SU-DHL-6 (cell line): ENCODE results near the gene AKAP6.

Experiments
- H2AFZ ChIP-seq: fragments of 200-600 bp; sonication (generic); 2 replicates; pipeline ENCODE4 v1.6.1; 2014; ENCODE audit warnings: low read depth, mild to moderate bottlenecking, moderate library complexity, mixed read lengths, antibody characterized with exemption, low read length; ENCODE audit not compliant: severe bottlenecking
- H3F3A ChIP-seq: fragments of 200-600 bp; shearing (Covaris generic); 2 replicates; pipeline ENCODE4 v1.6.0; 2016; ENCODE audit warnings: antibody characterized with exemption, mild to moderate bottlenecking; ENCODE audit not compliant: insufficient read depth
- H3K27ac ChIP-seq: fragments of 200-600 bp; sonication (generic); 2 replicates; pipeline ENCODE4 v1.5.1; 2016; ENCODE audit warnings: low read depth, mild to moderate bottlenecking, low read length, moderate library complexity, mixed read lengths
- H3K27me3 ChIP-seq: fragments of 200-600 bp; sonication (generic), shearing (Covaris generic); 2 replicates; pipeline ENCODE4 v1.6.0; 2014; ENCODE audit warnings: mild to moderate bottlenecking, low read length
- H3K36me3 ChIP-seq: fragments of 200-600 bp; sonication (generic); 2 replicates; pipeline ENCODE4 v1.6.1; 2014; ENCODE audit warnings: mild to moderate bottlenecking, low read length, mixed read lengths
- H3K4me2 ChIP-seq: fragments of 300-600, 200-600 bp; shearing (Covaris generic), sonication (generic); 2 replicates; pipeline ENCODE4 v1.6.0; 2014; ENCODE audit warnings: low read length, low read depth, mild to moderate bottlenecking; ENCODE audit not compliant: poor library complexity, severe bottlenecking
- H3K4me3 ChIP-seq: fragments of 200-600 bp; sonication (generic); 2 replicates; pipeline ENCODE4 v1.5.1; 2014; ENCODE audit warnings: antibody characterized with exemption, low read length, mild to moderate bottlenecking, mixed read lengths; ENCODE audit not compliant: insufficient read depth, poor library complexity, severe bottlenecking
- H3K79me2 ChIP-seq: fragments of 200-600 bp; sonication (generic); 2 replicates; pipeline ENCODE4 v1.6.1; 2014; ENCODE audit warnings: mild to moderate bottlenecking, low read length, moderate library complexity; ENCODE audit not compliant: insufficient read depth
- H3K9ac ChIP-seq: fragments of 200-600 bp; sonication (generic); 2 replicates; pipeline ENCODE4 v1.7.0; 2014; ENCODE audit warnings: mild to moderate bottlenecking, low read length
- H3K9me2 ChIP-seq: fragments of 200-600 bp; sonication (generic); replicated peaks from 2 replicates; pipeline ENCODE4 v1.6.1; 2014; ENCODE audit warnings: low read length; ENCODE audit not compliant: insufficient read depth
- H3K9me3 ChIP-seq: fragments of 200-600 bp; sonication (generic); 2 replicates; pipeline ENCODE4 v1.6.1; 2014; ENCODE audit warnings: low read length, mixed read lengths; ENCODE audit not compliant: insufficient read depth
- H4K20me1 ChIP-seq: fragments of 200-600 bp; sonication (generic); 2 replicates; pipeline ENCODE4 v1.6.1; 2014; ENCODE audit warnings: low read depth, mild to moderate bottlenecking, antibody characterized with exemption, low read length, moderate library complexity, mixed read lengths
- EZH2phosphoT487 ChIP-seq: fragments of 200-600 bp; sonication (generic), shearing (Covaris generic); conservative IDR thresholded peaks from 2 replicates; pipeline ENCODE4 v1.6.1; 2018; ENCODE audit warnings: mild to moderate bottlenecking, antibody characterized with exemption, low read length, moderate library complexity, mixed read lengths
- TF ChIP-seq, protein P1 (sequence below): fragments of 200-600 bp; sonication (generic); IDR thresholded peaks from one replicate; pipeline ENCODE4 v1.5.1; 2017; ENCODE audit warnings: antibody characterized with exemption, mild to moderate bottlenecking, low read length, moderate library complexity; ENCODE audit not compliant: insufficient read depth, poor library complexity, severe bottlenecking

The AKAP6 gene

DNA sequence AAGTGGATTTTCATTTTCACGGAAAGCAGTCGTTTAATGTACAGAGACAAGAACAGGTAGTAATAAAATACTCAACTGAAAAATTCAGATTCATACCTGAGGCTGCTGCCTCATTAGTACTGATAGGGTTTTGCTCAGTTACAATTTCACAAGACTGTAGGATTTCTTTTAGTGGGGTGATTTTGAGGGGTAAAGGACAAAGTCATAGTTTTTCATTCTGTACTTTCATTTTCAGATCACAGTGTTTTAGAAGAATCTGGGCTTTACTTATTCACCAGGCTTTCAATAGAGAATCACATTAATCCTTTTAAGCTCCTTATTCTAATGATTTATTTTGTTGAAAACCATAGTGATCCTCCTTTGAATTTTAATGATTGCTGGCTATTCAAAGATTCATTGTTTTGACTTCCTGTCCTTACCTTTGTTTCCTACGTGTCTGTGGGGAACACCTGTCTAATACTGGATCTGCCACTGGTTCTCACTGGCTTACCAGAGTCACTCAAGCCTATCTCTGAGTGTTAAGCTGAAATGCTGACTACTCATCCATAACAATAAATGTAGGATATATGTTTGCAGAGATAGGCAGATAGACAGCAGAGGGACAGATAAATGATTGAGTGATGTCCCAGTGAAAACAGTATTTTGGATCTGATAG, 365.8 kb downstream of the AKAP6 start:
- Histone ChIP-seq H3K36me3 (no peaks in the 10 kb centered on the region), H4K20me1 (no peaks in the 10 kb centered on the region), H3K9me3 (no peaks in the 10 kb centered on the region), H3K4me3 (no peak overlapping the region), H3K27me3 (no peaks in the 10 kb centered on the region), H3F3A (no peaks in the 10 kb centered on the region), H3K4me2 (no peak overlapping the region), H2AFZ (no peak overlapping the region), H3K27ac (no peak overlapping the region), H3K9ac (no peak overlapping the region), H3K79me2 (no peaks in the 10 kb centered on the region), H3K9me2 (no peaks in the 10 kb centered on the region)
- no peak for TF ChIP-seq EZH2phosphoT487
- TF ChIP-seq, protein P1, sequence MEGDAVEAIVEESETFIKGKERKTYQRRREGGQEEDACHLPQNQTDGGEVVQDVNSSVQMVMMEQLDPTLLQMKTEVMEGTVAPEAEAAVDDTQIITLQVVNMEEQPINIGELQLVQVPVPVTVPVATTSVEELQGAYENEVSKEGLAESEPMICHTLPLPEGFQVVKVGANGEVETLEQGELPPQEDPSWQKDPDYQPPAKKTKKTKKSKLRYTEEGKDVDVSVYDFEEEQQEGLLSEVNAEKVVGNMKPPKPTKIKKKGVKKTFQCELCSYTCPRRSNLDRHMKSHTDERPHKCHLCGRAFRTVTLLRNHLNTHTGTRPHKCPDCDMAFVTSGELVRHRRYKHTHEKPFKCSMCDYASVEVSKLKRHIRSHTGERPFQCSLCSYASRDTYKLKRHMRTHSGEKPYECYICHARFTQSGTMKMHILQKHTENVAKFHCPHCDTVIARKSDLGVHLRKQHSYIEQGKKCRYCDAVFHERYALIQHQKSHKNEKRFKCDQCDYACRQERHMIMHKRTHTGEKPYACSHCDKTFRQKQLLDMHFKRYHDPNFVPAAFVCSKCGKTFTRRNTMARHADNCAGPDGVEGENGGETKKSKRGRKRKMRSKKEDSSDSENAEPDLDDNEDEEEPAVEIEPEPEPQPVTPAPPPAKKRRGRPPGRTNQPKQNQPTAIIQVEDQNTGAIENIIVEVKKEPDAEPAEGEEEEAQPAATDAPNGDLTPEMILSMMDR: no peak

DNA sequence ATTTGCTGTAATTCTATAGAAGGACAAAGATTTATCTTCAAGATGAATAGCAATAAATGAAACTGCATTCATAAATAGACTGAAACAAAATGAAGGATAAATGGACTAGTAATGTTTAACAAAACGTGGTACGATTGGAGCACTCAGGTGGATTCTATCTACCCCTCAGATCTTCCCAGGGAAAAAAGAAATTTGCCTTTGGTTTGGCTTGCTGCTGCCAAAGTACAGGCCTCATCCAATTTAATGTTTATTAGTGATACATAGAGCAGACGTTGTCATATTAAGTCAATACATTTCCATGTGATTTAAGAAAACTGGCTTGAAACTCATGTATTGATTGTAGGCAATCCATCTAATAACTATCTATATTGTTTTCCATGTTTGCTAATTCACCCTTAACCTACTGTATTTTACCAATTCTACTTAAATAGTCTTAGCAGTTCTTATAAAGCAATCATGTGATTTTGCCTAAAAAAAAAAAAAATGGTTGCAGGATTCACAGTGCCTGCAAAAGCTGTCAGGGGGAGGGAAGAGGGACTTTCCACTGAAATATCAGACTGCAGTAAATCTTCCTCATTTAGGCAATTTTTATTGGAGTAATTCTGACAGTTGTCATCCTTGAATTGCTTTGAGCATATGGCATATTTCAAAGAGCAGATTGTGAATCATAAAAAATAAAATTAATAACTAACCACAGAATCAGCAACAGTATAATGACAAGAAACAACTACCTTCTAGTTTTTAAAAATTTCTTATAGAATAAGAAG, 367.4 kb downstream of the AKAP6 start:
- no peaks in the 10 kb centered on the region for H4K20me1 ChIP-seq
- no peaks in the 10 kb centered on the region for H3K9me3 ChIP-seq
- H3K4me2 ChIP-seq: no peak overlapping the region
- H3K9ac ChIP-seq: no peak overlapping the region
- no peaks in the 10 kb centered on the region for H3K27me3 ChIP-seq
- no peak overlapping the region for H3K4me3 ChIP-seq
- H3K79me2 ChIP-seq: no peaks in the 10 kb centered on the region
- H3F3A ChIP-seq: no peaks in the 10 kb centered on the region
- no peaks in the 10 kb centered on the region for H3K9me2 ChIP-seq
- H3K27ac ChIP-seq: no peak overlapping the region
- no peak overlapping the region for H2AFZ ChIP-seq
- no peaks in the 10 kb centered on the region for H3K36me3 ChIP-seq
- TF ChIP-seq, protein P1: no peak
- no peak for TF ChIP-seq EZH2phosphoT487

DNA sequence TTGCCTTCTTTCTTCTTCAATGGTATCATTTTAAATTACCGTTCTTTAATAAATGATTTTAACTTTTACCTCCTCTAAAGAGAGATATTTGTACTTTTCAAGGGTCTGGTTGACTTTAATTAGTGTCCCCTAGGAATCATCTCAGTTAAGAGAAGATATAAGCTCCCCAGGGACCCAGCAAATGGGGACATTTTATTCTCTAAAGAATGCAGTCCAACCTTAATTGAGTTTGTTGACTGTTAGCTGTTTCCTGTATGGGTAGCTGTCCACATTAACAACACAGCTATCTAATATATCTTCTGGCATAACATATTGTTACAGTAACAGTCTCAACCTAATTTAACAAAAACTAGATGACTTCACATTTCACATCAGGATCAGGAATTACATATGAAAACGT, 368.0 kb downstream of the AKAP6 start:
- Histone ChIP-seq H3K4me3 (no peak overlapping the region), H3K36me3 (no peaks in the 10 kb centered on the region), H3K9ac (no peak overlapping the region), H3K27ac (no peak overlapping the region), H4K20me1 (no peaks in the 10 kb centered on the region), H3K9me3 (no peaks in the 10 kb centered on the region), H3K27me3 (no peaks in the 10 kb centered on the region), H3K9me2 (no peaks in the 10 kb centered on the region), H3F3A (no peaks in the 10 kb centered on the region), H3K4me2 (no peak overlapping the region), H3K79me2 (no peaks in the 10 kb centered on the region), H2AFZ (no peak overlapping the region)
- TF ChIP-seq, protein P1: no peak
- no peak for TF ChIP-seq EZH2phosphoT487
